Head of caudate nucleus (tissue), 42 donors: Measurements from ENCODE around the gene AGPAT1.
A peak's percentile ranks its signal among the peaks of the same experiment; 100 is the strongest.

Experiments
- DNase-seq, 42 donors: peaks; one replicate each; pipeline versions ENCODE4 v3.0.0 to v3.0.0-alpha.2; 2020 to 2021; ENCODE audit warnings: mixed read lengths in 7 of 42
- intact Hi-C: fragments of 100-400 bp; cut with DNase I; formaldehyde crosslinking; loops from one replicate; pipeline ENCODE4 v1.15.0; 2022

The AGPAT1 gene

GRCh38 chr6:32177183-32177787 lies 1.4 kb upstream of the AGPAT1 start:
- intact Hi-C loops: no loop called here

DNA sequence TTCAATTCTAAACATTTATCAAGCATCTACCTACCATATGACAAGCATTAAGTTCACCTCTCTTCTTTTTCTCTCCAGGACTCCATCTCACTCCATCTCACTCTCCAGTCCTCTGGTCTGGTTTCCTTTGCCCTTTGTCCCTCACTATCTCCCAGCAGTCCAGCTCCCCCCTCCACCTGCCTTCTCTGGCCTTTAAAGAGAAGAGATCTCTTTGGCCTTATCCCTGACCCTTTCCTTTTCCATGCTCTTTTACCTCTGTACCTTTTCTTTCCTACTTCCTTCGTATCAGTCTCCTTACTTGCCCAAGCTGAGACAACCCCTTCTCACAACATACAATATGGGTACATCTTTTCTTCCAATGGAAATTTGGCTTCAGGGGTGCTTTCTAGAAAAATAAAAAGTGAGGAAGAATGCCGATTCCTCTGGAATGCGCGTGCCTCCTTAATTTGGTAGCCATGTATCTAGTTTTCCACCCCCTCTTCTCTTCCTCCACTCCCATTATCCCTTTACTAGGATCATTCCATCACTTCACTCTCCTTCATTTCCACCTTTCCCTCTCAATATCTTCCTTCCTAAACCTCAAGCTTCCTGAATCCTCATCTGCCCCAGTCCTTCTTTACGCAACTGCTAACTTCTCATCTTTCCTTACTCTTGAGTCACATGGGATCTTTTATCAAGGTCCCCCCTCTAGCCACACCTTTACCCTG lies 745 bp upstream of the AGPAT1 start:
- intact Hi-C loops: no loop called here
- peak in 1 of 42 donors; percentile 21 for DNase-seq

More at GRCh38 chr6:32177183-32177787, 1.4 kb upstream of the AGPAT1 start:
- DNase-seq: peak in 10 of 42 donors; percentile 38 to 65 (median 49)

GRCh38 chr6:32175322-32175710 lies 568 bp downstream of the AGPAT1 start:
- DNase-seq: no peak
- intact Hi-C loops: no loop called here

DNA sequence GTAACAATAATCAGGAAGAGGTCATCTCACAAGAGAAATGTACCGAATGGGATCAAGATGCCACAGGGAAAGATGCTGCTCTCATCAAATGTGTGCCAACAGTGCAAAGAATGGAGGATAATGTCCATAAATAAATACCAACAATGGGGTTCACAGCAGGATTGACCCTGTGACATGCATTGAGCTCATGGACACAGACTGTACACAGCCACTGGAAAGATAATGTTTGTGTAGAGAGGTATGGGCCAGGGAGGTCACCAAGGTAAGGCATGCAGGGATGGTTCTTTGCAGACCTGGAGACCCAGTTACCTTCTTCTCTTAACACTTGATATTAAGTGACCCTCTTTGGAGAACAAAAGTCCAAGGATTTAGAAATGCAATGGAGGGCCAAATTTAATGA lies 1.5 kb downstream of the AGPAT1 start:
- intact Hi-C loops: no loop called here
- DNase-seq: no peak

GRCh38 chr6:32173051-32173727 lies 2.7 kb downstream of the AGPAT1 start:
- intact Hi-C loops: no loop called here
- DNase-seq: no peak

- DNase-seq: no peak
- intact Hi-C loops: no loop called here
Measured at GRCh38 chr6:32171234-32171633, 4.7 kb downstream of the AGPAT1 start.

DNA sequence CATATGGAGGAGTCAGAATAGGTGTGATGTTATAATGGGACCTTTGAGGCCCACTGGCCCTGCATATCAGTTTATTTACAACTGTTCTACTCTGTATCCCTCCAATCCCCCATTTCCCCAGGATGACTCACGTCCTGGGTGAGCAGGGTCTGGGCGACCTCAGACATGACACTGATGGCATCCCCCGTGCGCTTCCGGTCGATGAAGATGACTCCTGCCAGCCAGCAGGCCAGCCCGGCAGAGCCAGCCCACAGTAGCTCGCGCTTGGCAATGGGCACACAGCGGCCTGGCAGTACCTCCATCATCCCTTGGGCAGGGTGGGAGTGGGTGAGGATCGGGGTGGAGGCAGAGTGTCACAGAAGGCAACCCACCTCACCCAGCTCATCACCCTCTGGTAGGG lies 5.6 kb downstream of the AGPAT1 start:
- intact Hi-C loops: no loop called here
- no peak for DNase-seq

- DNase-seq: peak in 2 of 42 donors; percentile 17 to 27
- intact Hi-C loops: no loop called here
Measured at GRCh38 chr6:32168807-32169591, 6.9 kb downstream of the AGPAT1 start.

DNA sequence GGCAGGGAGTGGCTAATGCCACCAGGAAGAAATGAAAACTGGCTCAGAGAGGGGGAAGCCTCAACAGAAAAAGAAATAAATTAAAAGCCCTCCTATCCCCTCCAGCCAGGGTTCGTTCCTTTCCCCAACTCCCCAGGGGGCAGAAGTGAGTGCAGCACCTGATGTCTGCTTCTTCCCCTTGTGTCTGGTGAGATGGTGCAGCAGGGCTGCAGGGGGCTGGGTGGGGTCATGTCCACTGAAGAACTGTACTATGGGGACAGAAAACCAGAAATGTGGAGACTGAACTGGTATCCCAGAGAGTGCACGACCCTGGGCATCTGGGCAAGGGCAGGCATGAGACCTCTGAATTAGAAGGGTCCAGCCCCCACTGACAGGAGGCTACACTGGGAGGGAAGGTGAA lies 7.5 kb downstream of the AGPAT1 start:
- peak in 1 of 42 donors; percentile 40 for DNase-seq
- intact Hi-C loops: no loop called here

DNA sequence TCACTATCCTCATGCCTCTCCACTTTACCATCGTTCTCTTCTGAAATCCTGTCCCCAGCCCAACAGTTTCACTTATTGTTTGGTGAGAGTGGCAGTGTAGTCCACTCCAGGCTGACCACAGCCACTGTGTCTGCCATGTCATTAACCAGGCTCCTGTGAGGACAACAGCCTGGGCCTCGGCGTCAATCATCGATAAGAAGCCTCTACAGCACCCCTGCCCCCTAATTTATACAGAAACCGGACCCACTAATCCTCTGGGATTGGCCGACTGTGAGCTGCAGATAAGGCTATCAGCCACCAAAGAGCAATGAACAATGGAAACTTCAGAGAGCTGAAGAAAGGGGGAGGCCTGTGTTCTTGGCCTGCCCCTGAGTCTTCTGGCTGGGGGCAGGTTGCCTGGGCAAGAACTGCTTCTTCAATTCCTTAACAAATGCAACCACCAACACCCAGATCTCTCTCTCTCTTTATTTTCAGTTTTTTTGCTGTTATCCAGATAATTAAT lies 8.1 kb downstream of the AGPAT1 start:
- no peak for DNase-seq
- intact Hi-C loops: no loop called here

GRCh38 chr6:32167154-32167760 lies 8.6 kb downstream of the AGPAT1 start:
- DNase-seq: no peak
- intact Hi-C loops: no loop called here

DNA sequence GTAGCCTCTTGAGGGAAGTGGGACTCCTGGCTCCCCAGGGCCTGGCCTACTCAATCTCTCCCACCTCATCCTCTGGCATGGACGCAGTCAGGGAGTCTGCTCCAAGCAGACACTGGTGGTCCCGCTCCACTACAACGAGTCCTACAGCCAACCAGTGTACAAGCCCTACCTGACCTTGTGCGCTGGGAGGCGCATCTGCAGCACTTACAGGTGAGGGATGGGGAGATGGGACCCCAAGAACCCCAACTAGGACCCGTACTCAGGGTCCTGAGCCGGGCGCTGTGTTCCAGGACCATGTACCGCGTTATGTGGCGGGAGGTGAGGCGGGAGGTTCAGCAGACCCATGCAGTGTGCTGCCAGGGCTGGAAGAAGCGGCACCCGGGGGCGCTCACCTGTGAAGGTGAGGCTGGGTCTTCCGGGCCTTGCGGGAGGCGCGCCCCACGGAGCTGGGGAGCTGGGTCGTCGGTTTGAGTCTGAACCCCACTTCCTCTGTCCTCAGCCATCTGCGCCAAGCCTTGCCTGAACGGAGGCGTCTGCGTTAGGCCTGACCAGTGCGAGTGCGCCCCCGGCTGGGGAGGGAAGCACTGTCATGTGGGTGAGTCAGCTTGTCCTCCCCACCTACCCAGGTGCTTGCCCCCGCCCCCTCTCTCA lies 9.3 kb downstream of the AGPAT1 start:
- peak in 2 of 42 donors; percentile 16 to 32 for DNase-seq

DNA sequence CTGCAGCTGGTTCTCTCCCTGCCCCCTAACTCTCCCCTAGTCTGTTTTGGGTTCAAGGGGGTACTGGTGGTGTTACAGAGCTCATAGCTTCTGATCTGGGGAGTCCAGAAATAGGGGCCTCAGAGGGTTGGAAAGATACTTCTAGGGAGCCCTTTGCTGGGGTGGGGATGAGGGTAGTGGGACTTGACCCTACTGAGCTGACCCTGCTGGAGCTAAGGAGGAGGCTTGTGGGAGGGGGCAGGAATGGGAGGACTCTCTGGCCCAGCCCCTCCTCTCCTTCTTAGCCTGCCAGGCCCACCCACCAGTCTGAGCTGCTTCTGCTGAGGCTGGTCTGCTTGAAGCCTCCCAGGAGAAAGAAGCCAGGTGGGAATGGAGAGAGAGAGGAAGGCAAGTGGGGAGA lies 11.6 kb downstream of the AGPAT1 start, which contains the start of gene EGFL8:
Gene EGFL8, plus strand, starts transcription at position 301 of the 400 bp plus-strand sequence. CDS start 1,571 bp downstream, outside the sequence.
- intact Hi-C loops: no loop called here
- no peak for DNase-seq

More for the DNA sequence above, 9.3 kb downstream of the AGPAT1 start:
- intact Hi-C loops: no loop called here

DNA sequence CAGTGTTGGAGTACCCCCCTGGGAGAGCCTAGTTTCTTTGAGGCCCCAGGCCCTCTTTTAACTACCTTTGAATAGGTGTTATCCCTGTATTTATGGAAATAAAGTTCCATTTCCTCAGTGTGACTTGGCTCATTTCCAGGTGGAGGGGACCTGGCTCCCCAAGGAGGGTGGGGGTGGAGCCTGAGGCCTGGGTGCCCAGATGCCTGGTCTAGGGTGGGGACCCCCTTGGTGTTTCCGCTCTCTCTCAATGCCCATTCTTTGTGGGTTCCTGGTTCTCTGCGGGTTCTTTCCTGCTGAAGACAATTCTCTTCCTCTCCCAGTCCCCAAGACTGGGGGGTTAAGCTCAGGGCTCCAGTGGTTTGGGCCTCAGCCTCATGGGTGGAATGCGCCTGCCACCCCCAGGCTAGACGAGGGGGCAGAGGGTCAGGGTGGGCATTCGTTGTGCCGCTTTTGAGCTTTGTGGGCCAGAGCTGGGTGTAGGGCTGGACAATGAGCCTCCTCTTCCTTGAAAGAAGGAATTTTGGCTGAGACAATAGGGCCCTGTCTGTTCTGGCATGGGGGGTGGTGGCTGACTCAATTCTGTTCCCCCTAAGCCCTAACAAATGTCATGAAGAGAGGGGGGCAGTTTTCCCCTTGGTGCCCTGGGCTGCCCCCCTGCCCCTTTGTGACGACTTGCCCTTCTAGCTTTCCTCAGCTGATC lies 12.2 kb downstream of the AGPAT1 start:
- peak in 27 of 42 donors; percentile 27 to 74 (median 51) for DNase-seq
- intact Hi-C loops: no loop called here

DNA sequence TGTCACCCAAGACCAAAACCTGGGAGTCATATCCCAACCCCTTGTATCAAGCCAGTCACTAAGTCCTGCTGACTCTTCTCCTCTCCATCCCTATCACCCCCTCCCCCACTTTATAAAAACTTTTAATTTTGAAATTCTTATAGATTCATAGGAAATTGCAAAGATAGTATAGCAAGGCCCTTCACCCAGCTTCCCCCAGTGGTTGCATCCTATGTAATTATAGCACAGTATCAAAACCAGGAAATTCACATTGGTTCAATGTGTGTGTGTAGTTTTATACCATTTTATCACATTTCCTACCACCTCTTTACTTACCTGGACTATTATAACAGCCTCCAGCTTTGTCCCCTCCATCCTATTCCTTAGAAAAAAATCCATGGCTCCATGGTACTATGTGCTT lies 17.8 kb downstream of the AGPAT1 start:
- DNase-seq: no peak
- intact Hi-C loops: no loop called here

- intact Hi-C loops: no loop called here
- no peak for DNase-seq
Measured at GRCh38 chr6:32156891-32157290, 19.0 kb downstream of the AGPAT1 start.

- DNase-seq: peak in 39 of 42 donors; percentile 31 to 78 (median 57)
- intact Hi-C loops: loop anchor here (2.0 kb wide), 1 partner anchor 28 kb away; no protein-coding TSS in a partner anchor
Measured at GRCh38 chr6:32154514-32155161, 21.2 kb downstream of the AGPAT1 start.
